Esophagus muscularis mucosa (tissue), 4 donors: ENCODE data around the gene PLCL1. TPM values are rescaled to one million over a fixed set of nuclear protein-coding genes. Genes with fewer than 3 reads are reported as not detected.

Source experiments
- DNase-seq: peaks from one replicate; pipeline ENCODE4 v3.0.0-alpha.2; 2017; ENCODE audit errors: extremely low spot score
- H3K27ac ChIP-seq, 4 donors: fragments of 200-600 bp; sonication (generic); replicated peaks in 1 of 4; 1 replicate in 3 of 4; 2 replicates in 1 of 4; pipeline ENCODE4 v1.5.1; 2016 to 2019; ENCODE audit warnings: mild to moderate bottlenecking in 1 of 4
- H3K27me3 ChIP-seq, 4 donors: fragments of 200-600 bp; sonication (generic); one replicate each; pipeline versions ENCODE4 v1.5.1 to v1.6.0; 2016 to 2019
- H3K36me3 ChIP-seq, 4 donors: fragments of 200-600 bp; sonication (generic); one replicate each; pipeline ENCODE4 v1.5.1; 2016 to 2019
- H3K4me1 ChIP-seq, 4 donors: fragments of 200-600 bp; sonication (generic); one replicate each; pipeline ENCODE4 v1.5.1; 2016 to 2019
- H3K4me3 ChIP-seq, 4 donors: fragments of 200-600 bp; sonication (generic); 1 replicate in 2 of 4; 2 replicates in 2 of 4; pipeline ENCODE4 v1.5.1; 2016 to 2019; ENCODE audit warnings: mild to moderate bottlenecking in 4 of 4, moderate library complexity in 1 of 4
- H3K9me3 ChIP-seq, 4 donors: fragments of 200-600 bp; sonication (generic); 1 replicate in 3 of 4; 2 replicates in 1 of 4; pipeline ENCODE4 v1.5.1; 2016 to 2019
- EP300 ChIP-seq: sonication (generic); formaldehyde crosslinking; IDR thresholded peaks from one replicate; pipeline ENCODE4 v1.6.1; 2017; ENCODE audit warnings: antibody characterized with exemption
- POLR2A ChIP-seq: fragments of 450-650 bp; IDR thresholded peaks from one replicate; pipeline ENCODE4 v1.6.1; 2017; ENCODE audit warnings: antibody characterized with exemption, moderate library complexity, mild to moderate bottlenecking, low read depth
- POLR2AphosphoS5 ChIP-seq, 2 donors: sonication (generic); formaldehyde crosslinking; IDR thresholded peaks; one replicate each; pipeline ENCODE4 v1.6.1; 2017; ENCODE audit warnings: antibody characterized with exemption in 2 of 2
- WGBS: methylation state at CpG from one replicate; pipeline ENCODE4 v1.1.5; 2018; 5-methylcytosine and 5-hydroxymethylcytosine counted together
- intact Hi-C: fragments of 100-400 bp; cut with DNase I; formaldehyde crosslinking; loops from one replicate; pipeline ENCODE4 v1.15.1; 2023
- total RNA-seq, 4 donors: library from RNA; depleted of rRNA; stranded (reverse); fragments of >200 nt; gene quantifications; one replicate each; pipeline versions ENCODE4 v1.1.0 to v1.2.1, GENCODE V29; 2016
- TF ChIP-seq, protein P1 (sequence below), 3 experiments: fragments of 200-600 bp in 2 of 3; fragments of 450-650 bp in 1 of 3; sonication (generic) in 2 of 3; IDR thresholded peaks; one replicate each; pipeline ENCODE4 v1.5.1; 2017 to 2019; ENCODE audit warnings: antibody characterized with exemption in 3 of 3, mild to moderate bottlenecking in 2 of 3, moderate library complexity in 1 of 3

The PLCL1 gene
- total RNA-seq, 4 donors from 2014 or later = 67.3 to 86.2 (median 79.2) TPM

DNA sequence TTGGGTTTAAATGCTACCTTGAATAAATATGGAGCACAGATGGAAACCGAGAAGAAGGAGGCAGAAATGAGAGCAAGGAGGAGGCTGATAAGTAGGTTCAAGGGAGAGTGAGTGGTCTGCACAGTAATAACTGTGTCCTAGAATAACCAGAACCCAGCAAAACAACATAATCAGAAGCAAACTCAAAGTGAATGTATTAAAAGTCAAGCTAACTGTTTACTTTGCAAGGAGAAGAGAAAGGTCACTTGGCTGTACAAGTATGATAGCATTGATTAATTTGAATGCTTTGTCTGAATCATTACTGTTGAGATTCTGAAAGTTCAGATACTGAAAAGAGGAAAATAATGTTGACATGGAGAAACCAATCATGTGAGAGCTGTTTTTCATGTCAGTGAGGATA lies 258.8 kb downstream of the PLCL1 start:
- H3K27me3 ChIP-seq = no peaks in the 10 kb centered on the region
- no peak overlapping the region for H3K27ac ChIP-seq
- peaks cover 8 to 20% (median 14%) of the 10 kb centered on the region in 4 donors for H3K4me1 ChIP-seq
- DNase-seq = no peak
- WGBS = 78% methylated on average over 1 of the region's 1 CpG
- no peak for TF ChIP-seq POLR2AphosphoS5 (IDR thresholded peaks at IDR 0.05)
- TF ChIP-seq, protein P1, sequence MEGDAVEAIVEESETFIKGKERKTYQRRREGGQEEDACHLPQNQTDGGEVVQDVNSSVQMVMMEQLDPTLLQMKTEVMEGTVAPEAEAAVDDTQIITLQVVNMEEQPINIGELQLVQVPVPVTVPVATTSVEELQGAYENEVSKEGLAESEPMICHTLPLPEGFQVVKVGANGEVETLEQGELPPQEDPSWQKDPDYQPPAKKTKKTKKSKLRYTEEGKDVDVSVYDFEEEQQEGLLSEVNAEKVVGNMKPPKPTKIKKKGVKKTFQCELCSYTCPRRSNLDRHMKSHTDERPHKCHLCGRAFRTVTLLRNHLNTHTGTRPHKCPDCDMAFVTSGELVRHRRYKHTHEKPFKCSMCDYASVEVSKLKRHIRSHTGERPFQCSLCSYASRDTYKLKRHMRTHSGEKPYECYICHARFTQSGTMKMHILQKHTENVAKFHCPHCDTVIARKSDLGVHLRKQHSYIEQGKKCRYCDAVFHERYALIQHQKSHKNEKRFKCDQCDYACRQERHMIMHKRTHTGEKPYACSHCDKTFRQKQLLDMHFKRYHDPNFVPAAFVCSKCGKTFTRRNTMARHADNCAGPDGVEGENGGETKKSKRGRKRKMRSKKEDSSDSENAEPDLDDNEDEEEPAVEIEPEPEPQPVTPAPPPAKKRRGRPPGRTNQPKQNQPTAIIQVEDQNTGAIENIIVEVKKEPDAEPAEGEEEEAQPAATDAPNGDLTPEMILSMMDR (IDR thresholded peaks at IDR 0.05) = no peak
- TF ChIP-seq POLR2A = no peak
- TF ChIP-seq EP300 = no peak
- intact Hi-C loops = no loop called here
- no peaks in the 10 kb centered on the region for H3K9me3 ChIP-seq
- H3K4me3 ChIP-seq = no peak overlapping the region
- H3K36me3 ChIP-seq = no peaks in the 10 kb centered on the region

DNA sequence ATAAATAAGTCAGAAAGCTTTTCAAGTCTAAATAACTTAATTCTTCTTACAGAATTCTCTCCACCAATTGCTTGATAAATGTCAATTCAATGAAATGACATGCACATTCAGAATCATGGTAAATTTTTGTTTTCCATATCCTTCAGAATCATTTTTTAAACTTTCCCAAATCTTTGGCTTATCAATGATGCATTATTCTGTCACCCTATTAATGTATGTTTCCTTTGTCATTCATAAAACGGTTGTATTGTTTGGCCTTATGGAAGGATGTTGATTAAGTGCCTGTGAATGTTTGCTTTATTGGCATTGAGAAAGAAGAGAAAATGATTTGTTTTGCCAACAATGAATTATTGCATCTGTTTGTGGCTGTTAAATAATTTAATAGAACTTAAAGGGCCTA lies 260.9 kb downstream of the PLCL1 start:
- no peak for DNase-seq
- Histone ChIP-seq H3K4me3 (no peak overlapping the region), H3K27ac (no peak overlapping the region), H3K36me3 (no peaks in the 10 kb centered on the region), H3K4me1 (peaks cover 8 to 13% (median 11%) of the 10 kb centered on the region in 4 donors), H3K27me3 (no peaks in the 10 kb centered on the region), H3K9me3 (no peaks in the 10 kb centered on the region)
- 85% methylated on average over 1 of the region's 1 CpG for WGBS
- intact Hi-C loops = no loop called here
- TF ChIP-seq, protein P1 (IDR thresholded peaks at IDR 0.05) = no peak
- TF ChIP-seq EP300 = no peak
- no peak for TF ChIP-seq POLR2A

DNA sequence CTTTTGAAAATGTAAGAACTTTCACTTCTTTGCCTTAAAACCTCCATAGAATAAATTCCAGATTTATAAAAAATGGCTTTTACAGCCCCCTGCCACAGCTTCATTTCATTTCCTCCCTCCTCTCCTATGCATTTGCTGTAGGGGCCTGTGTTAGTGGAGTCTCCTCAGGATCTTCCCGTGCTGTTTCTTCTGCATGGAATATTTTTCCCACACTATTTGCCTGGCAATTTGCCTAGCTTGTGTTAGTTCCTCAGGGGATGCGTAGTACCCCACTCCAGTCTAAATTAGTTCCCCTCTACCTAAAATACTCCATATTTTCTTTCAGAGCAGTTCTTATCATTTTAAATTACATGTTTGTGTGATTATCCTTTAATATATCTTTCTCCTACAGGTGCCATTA lies 262.2 kb downstream of the PLCL1 start:
- Histone ChIP-seq H3K4me1 (peaks cover 8 to 13% (median 11%) of the 10 kb centered on the region in 4 donors), H3K27ac (no peak overlapping the region), H3K9me3 (no peaks in the 10 kb centered on the region), H3K27me3 (no peaks in the 10 kb centered on the region), H3K4me3 (no peak overlapping the region), H3K36me3 (no peaks in the 10 kb centered on the region)
- TF ChIP-seq POLR2A = no peak
- no peak for TF ChIP-seq EP300
- no peak for TF ChIP-seq POLR2AphosphoS5 (IDR thresholded peaks at IDR 0.05)
- TF ChIP-seq, protein P1 (IDR thresholded peaks at IDR 0.05) = no peak
- 93% methylated on average over 2 of the region's 2 CpGs for WGBS
- intact Hi-C loops = no loop called here
- no peak for DNase-seq

DNA sequence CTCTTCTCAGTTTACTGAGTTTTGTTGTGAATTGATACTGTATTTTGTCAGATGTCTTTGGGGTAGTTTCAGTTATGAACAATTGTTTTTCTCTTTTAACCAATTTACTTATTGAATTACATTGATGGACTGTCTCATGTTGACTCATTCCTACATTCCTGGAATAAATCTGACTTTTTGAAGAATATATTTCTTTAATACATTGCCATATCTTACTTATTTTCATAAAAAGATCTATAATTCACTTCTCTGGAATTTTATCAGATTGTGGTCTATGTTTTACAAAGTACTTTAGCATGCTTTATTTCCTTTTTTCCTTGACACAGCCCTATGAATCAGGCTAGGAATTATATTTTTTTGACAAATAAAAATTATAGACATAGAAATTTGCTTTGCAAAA lies 268.3 kb downstream of the PLCL1 start:
- DNase-seq = no peak
- no peaks in the 10 kb centered on the region for H3K4me1 ChIP-seq
- no peak overlapping the region for H3K27ac ChIP-seq
- no peaks in the 10 kb centered on the region for H3K36me3 ChIP-seq
- no peak for TF ChIP-seq POLR2AphosphoS5 (IDR thresholded peaks at IDR 0.05)
- no peak for TF ChIP-seq POLR2A
- TF ChIP-seq EP300 = no peak
- TF ChIP-seq, protein P1 (IDR thresholded peaks at IDR 0.05) = no peak
- no peaks in the 10 kb centered on the region for H3K9me3 ChIP-seq
- intact Hi-C loops = no loop called here
- H3K27me3 ChIP-seq = no peaks in the 10 kb centered on the region
- H3K4me3 ChIP-seq = no peak overlapping the region

DNA sequence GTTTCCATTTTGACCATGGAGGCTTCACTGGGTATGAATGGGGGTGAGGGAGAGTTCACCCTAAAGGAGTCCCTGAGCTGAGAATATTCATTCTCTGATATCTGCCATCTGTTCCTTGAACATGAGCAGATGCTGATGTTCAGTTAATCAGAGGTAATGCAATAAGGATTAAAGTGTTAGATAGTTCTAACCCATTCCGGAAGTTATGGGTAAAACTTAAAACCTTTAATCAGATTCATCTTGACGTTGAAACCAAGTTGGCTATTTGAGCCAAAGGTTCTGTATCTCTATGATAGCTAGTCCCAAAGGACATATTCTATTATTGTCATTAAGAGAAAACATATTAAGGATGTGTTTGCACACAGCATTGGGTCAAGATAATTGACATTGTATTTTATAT lies 268.9 kb downstream of the PLCL1 start:
- 88% methylated on average over 2 of the region's 2 CpGs for WGBS
- H3K9me3 ChIP-seq = no peaks in the 10 kb centered on the region
- intact Hi-C loops = no loop called here
- no peak overlapping the region for H3K27ac ChIP-seq
- TF ChIP-seq, protein P1 (IDR thresholded peaks at IDR 0.05) = no peak
- TF ChIP-seq POLR2AphosphoS5 (IDR thresholded peaks at IDR 0.05) (no peak), EP300 (no peak), POLR2A (no peak)
- no peaks in the 10 kb centered on the region for H3K36me3 ChIP-seq
- peaks cover 0 to 1% (median under 1%) of the 10 kb centered on the region in 4 donors for H3K4me1 ChIP-seq
- no peak for DNase-seq
- no peaks in the 10 kb centered on the region for H3K27me3 ChIP-seq
- no peak overlapping the region for H3K4me3 ChIP-seq
